Measurements from ENCODE around the gene TEC. TPM values are rescaled to one million over a fixed set of nuclear protein-coding genes. Genes with fewer than 3 reads are reported as not detected.

Gene TEC
- total and polyA plus RNA-seq, 2 experiments from 2014 or later, result 2.9 to 3.0 TPM

- TF ChIP-seq ZNF114 (CRISPR knock-in tag; IDR thresholded peaks at IDR 0.05) (no peak), JUNB (IDR thresholded peaks at IDR 0.05; ENCODE audit: unreplicated experiment) (no peak), STAT1 (IDR thresholded peaks at IDR 0.05; ENCODE audit: unreplicated experiment) (no peak), EZH2phosphoT487 (IDR thresholded peaks at IDR 0.05; ENCODE audit: unreplicated experiment) (no peak), NANOG (IDR thresholded peaks at IDR 0.05; ENCODE audit: borderline replicate concordance) (no peak), REST (IDR thresholded peaks at IDR 0.05; ENCODE audit: unreplicated experiment) (no peak), ZNF331 (CRISPR knock-in tag; IDR thresholded peaks at IDR 0.05; ENCODE audit: low read depth) (no peak), POLR2AphosphoS5 (IDR thresholded peaks at IDR 0.05; ENCODE audit: low read depth) (no peak), CREB1 (CRISPR knock-in tag; IDR thresholded peaks at IDR 0.05; ENCODE audit: low read depth) (no peak), EZH2 (IDR thresholded peaks at IDR 0.05; ENCODE audit: low read depth, unreplicated experiment) (no peak), ZNF462 (CRISPR knock-in tag; IDR thresholded peaks at IDR 0.05) (no peak), ETS1 (IDR thresholded peaks at IDR 0.05) (no peak), CTCF (conservative IDR thresholded peaks at IDR 0.05; ENCODE audit: low read depth in 2 of 2) (no peak)
- ATAC-seq (no peak), DNase-seq (ENCODE audit: low spot score) (no peak)
- Mint-ChIP-seq H3K27ac (no peak overlapping the region), H3K9me3 (peaks cover 19% of the 10 kb centered on the region), H3K4me1 (peaks cover 14% of the 10 kb centered on the region), H3K36me3 (ENCODE audit: low read depth) (peaks cover 12% of the 10 kb centered on the region; the same call in 2 of the 3 replicates), H3K27me3 (ENCODE audit: insufficient read depth, low read depth, poor library complexity) (peaks cover 7% of the 10 kb centered on the region), H3K4me3 (peak overlapping the region; percentile 23; the same call in 1 of the 3 replicates)
- peaks cover 4% of the 10 kb centered on the region; the same call in 1 of the 2 replicates for H3K9me2 ChIP-seq (ENCODE audit: insufficient read depth)
- peak overlapping the region; percentile 87; the same call in 1 of the 2 replicates for H3K4me2 ChIP-seq
- H3K4me3 ChIP-seq, result no peak overlapping the region
- peaks cover 47% of the 10 kb centered on the region for H3K79me2 ChIP-seq (replicated peaks; ENCODE audit: insufficient read depth)
- no peak overlapping the region for H3K27ac ChIP-seq (ENCODE audit: low read depth)
- no peaks in the 10 kb centered on the region; the same call in 1 of the 2 replicates for H3K36me3 ChIP-seq (ENCODE audit: insufficient read depth)
- peaks cover 10% of the 10 kb centered on the region for H3F3A ChIP-seq (replicated peaks; ENCODE audit: low read depth)
- no peak overlapping the region for H2AFZ ChIP-seq
- H4K20me1 ChIP-seq (replicated peaks; ENCODE audit: insufficient read depth), result no peaks in the 10 kb centered on the region
- H3K27me3 ChIP-seq (ENCODE audit: insufficient read depth), result no peaks in the 10 kb centered on the region
- peaks cover 15% of the 10 kb centered on the region for H3K4me1 ChIP-seq (ENCODE audit: insufficient read depth)
Observed at GRCh38 chr4:48267574-48267973, 2.1 kb downstream of the TEC start.
